Tibial nerve (tissue), 4 donors: ENCODE results near the gene MXD1.

ENCODE experiments used
- CTCF ChIP-seq, 5 experiments: fragments of 200-600 bp in 3 of 5; fragments of 450-650 bp in 2 of 5; sonication (generic) in 3 of 5; IDR thresholded peaks; one replicate each; pipeline ENCODE4 v1.5.1; 2016 to 2019; ENCODE audit warnings: antibody characterized with exemption in 5 of 5, mild to moderate bottlenecking in 3 of 5, moderate library complexity in 2 of 5
- EP300 ChIP-seq, 2 donors: sonication (generic); formaldehyde crosslinking; IDR thresholded peaks; one replicate each; pipeline ENCODE4 v1.6.1; 2017; ENCODE audit warnings: antibody characterized with exemption in 2 of 2, mild to moderate bottlenecking in 1 of 2
- POLR2A ChIP-seq, 2 donors: fragments of 450-650 bp; IDR thresholded peaks; one replicate each; pipeline ENCODE4 v1.6.1; 2017; ENCODE audit warnings: antibody characterized with exemption in 2 of 2, mild to moderate bottlenecking in 2 of 2, moderate library complexity in 2 of 2

- TF ChIP-seq POLR2A (IDR thresholded peaks at IDR 0.05) (no peak), CTCF (IDR thresholded peaks at IDR 0.05) (no peak), EP300 (IDR thresholded peaks at IDR 0.05) (no peak)
These were observed 53.7 kb downstream of the MXD1 start for GRCh38 chr2:69968609-69969008.
